HEK293T (cell line): ENCODE results near the gene CTSS.

ENCODE experiments used
- CTCF ChIA-PET: fragments of 350-600 bp; formaldehyde crosslinking; extraction: SDS; loops from one replicate; lab custom pipeline; 2021; ENCODE audit warnings: antibody characterized with exemption, inconsistent platforms; lab: Yijun Ruan, JAX
- POLR2A ChIA-PET: fragments of 350-600 bp; formaldehyde crosslinking; extraction: SDS; loops from one replicate; lab custom pipeline; 2020; ENCODE audit warnings: antibody characterized with exemption, inconsistent platforms; lab: Yijun Ruan, JAX
- DNase-seq: peaks from one replicate; pipeline ENCODE4 v3.0.0; 2012; ENCODE audit warnings: mixed read lengths; ENCODE audit errors: extremely low spot score
- ARNT ChIP-seq: fragments of 450-650 bp; IDR thresholded peaks from 2 replicates; pipeline ENCODE4 v1.6.1; 2017; ENCODE audit warnings: mild to moderate bottlenecking
- BHLHE40 ChIP-seq: fragments of 450-650 bp; IDR thresholded peaks from 2 replicates; pipeline ENCODE4 v1.6.1; 2016; ENCODE audit warnings: mild to moderate bottlenecking, moderate library complexity, borderline replicate concordance
- CTBP1 ChIP-seq: fragments of 450-650 bp; IDR thresholded peaks from 2 replicates; pipeline ENCODE4 v1.6.1; 2016; ENCODE audit warnings: borderline replicate concordance
- ELF4 ChIP-seq: fragments of 450-650 bp; IDR thresholded peaks from 2 replicates; pipeline ENCODE4 v1.6.1; 2017; ENCODE audit warnings: antibody characterized with exemption
- FOXA1 ChIP-seq: fragments of 450-650 bp; IDR thresholded peaks from 2 replicates; pipeline ENCODE4 v1.6.1; 2016; ENCODE audit warnings: mild to moderate bottlenecking
- FOXK2 ChIP-seq: fragments of 450-650 bp; IDR thresholded peaks from 2 replicates; pipeline ENCODE4 v1.6.1; 2016; ENCODE audit warnings: mild to moderate bottlenecking
- FOXM1 ChIP-seq: fragments of 450-650 bp; IDR thresholded peaks from 2 replicates; pipeline ENCODE4 v1.6.1; 2017; ENCODE audit warnings: mild to moderate bottlenecking, borderline replicate concordance
- HDGF ChIP-seq: fragments of 450-650 bp; IDR thresholded peaks from 2 replicates; pipeline ENCODE4 v1.6.1; 2017; ENCODE audit warnings: antibody characterized with exemption, borderline replicate concordance
- L3MBTL2 ChIP-seq: fragments of 450-650 bp; conservative IDR thresholded peaks from 2 replicates; pipeline ENCODE4 v1.6.1; 2016; ENCODE audit warnings: mild to moderate bottlenecking
- LEF1 ChIP-seq: fragments of 450-650 bp; IDR thresholded peaks from 2 replicates; pipeline ENCODE4 v1.6.1; 2017; ENCODE audit warnings: mild to moderate bottlenecking, borderline replicate concordance
- NFRKB ChIP-seq: fragments of 450-650 bp; IDR thresholded peaks from 2 replicates; pipeline ENCODE4 v1.6.1; 2016; ENCODE audit warnings: mild to moderate bottlenecking, moderate library complexity
- PKNOX1 ChIP-seq: fragments of 450-650 bp; IDR thresholded peaks from 2 replicates; pipeline ENCODE4 v1.6.1; 2016
- SP1 ChIP-seq: fragments of 450-650 bp; IDR thresholded peaks from 2 replicates; pipeline ENCODE4 v1.6.1; 2017
- SUZ12 ChIP-seq: fragments of 450-650 bp; IDR thresholded peaks from 2 replicates; pipeline ENCODE4 v1.6.1; 2016; ENCODE audit warnings: mild to moderate bottlenecking
- TARDBP ChIP-seq: fragments of 450-650 bp; IDR thresholded peaks from 2 replicates; pipeline ENCODE4 v1.6.1; 2016
- ZNF384 ChIP-seq: fragments of 450-650 bp; IDR thresholded peaks from 2 replicates; pipeline ENCODE4 v1.6.1; 2016

Gene CTSS

GRCh38 chr1:150695561-150695960, 70.0 kb downstream of the CTSS start:
- no peak for DNase-seq
- POLR2A ChIA-PET, result interaction anchor here (2.1 to 2.6 kb wide), 4 partner anchors 12 to 117 kb away, joined by 11 to 20 read pairs (median 16); partner anchors contain the start of genes ENSA and MCL1
- CTCF ChIA-PET, result no interaction called here
- TF ChIP-seq NFRKB (no peak), L3MBTL2 (no peak)

- TF ChIP-seq PKNOX1 (no peak), NFRKB (no peak), FOXA1 (no peak), ELF4 (no peak), SUZ12 (no peak), ARNT (no peak), FOXM1 (no peak), HDGF (no peak), FOXK2 (no peak), TARDBP (no peak), BHLHE40 (no peak), L3MBTL2 (no peak), CTBP1 (no peak), SP1 (no peak), ZNF384 (no peak), LEF1 (no peak)
- POLR2A ChIA-PET, result interaction anchor here (1.2 to 1.5 kb wide), 2 partner anchors 64 to 113 kb away, joined by 3 to 5 read pairs; partner anchors contain the start of genes ENSA and MCL1
- CTCF ChIA-PET, result no interaction called here
- no peak for DNase-seq
Observed at GRCh38 chr1:150692720-150693119, 72.9 kb downstream of the CTSS start.

GRCh38 chr1:150688763-150689162, 76.8 kb downstream of the CTSS start:
- CTCF ChIA-PET, result no interaction called here
- no peak for DNase-seq
- POLR2A ChIA-PET, result interaction anchor here (1.1 kb wide), 1 partner anchor 325 kb away, joined by 5 read pairs; the partner anchor contains the start of gene RPRD2
- TF ChIP-seq BHLHE40 (no peak), SP1 (no peak), FOXA1 (no peak), L3MBTL2 (no peak), LEF1 (no peak), ARNT (no peak), PKNOX1 (no peak), NFRKB (no peak), ZNF384 (no peak)

- TF ChIP-seq FOXA1 (no peak), ARNT (no peak), SUZ12 (no peak), CTBP1 (no peak), FOXK2 (no peak)
- ChIA-PET CTCF (interaction anchor here (1.1 kb wide), 1 partner anchor 319 kb away, joined by 3 read pairs; no protein-coding TSS in a partner anchor), POLR2A (interaction anchor here (1.1 to 1.2 kb wide), 2 partner anchors 11 to 57 kb away, joined by 3 to 10 read pairs; partner anchors contain the start of genes ENSA and GOLPH3L)
- no peak for DNase-seq
Observed at GRCh38 chr1:150686275-150686674, 79.3 kb downstream of the CTSS start.

- no peak for DNase-seq
- TF ChIP-seq ARNT (no peak), ZNF384 (no peak), HDGF (no peak), LEF1 (no peak), NFRKB (no peak), BHLHE40 (no peak), CTBP1 (no peak), ELF4 (no peak), SUZ12 (no peak), FOXM1 (no peak)
- POLR2A ChIA-PET, result interaction anchor here (2.1 kb wide), 1 partner anchor 13 kb away, joined by 11 read pairs; the partner anchor contains the start of gene GOLPH3L
- CTCF ChIA-PET, result no interaction called here
Observed at GRCh38 chr1:150683914-150684313, 81.7 kb downstream of the CTSS start.
